NOMO-1 treated with dmso at 0.1 percent for 144 hours (cell line): ENCODE results near the gene PITPNC1.
"Not testable (repeated sequence)": the region's sequence is repeated elsewhere in the genome, so short reads cannot be mapped to it uniquely, and the experiment has no call there.

Source experiments
- DNase-seq: peaks from one replicate; lab custom pipeline; 2025; ENCODE audit not compliant: unreplicated experiment; lab: John Stamatoyannopoulos, UW

PITPNC1 gene

GRCh38 chr17:67712375-67712774 is 335.3 kb downstream of the PITPNC1 start:
- DNase-seq: no peak

GRCh38 chr17:67713169-67713568 is 336.1 kb downstream of the PITPNC1 start:
- DNase-seq: no peak

GRCh38 chr17:67716405-67716798 is 339.3 kb downstream of the PITPNC1 start:
- no peak for DNase-seq

- DNase-seq: no peak
These were observed 340.1 kb downstream of the PITPNC1 start for GRCh38 chr17:67717192-67717623.

GRCh38 chr17:67717624-67718324 is 340.7 kb downstream of the PITPNC1 start, which contains the start of gene NOL11:
TSS of gene NOL11 (plus strand) at chr17:67717936. CDS start at chr17:67717948, 12 bp downstream.
- DNase-seq: peak; percentile 99

GRCh38 chr17:67718325-67718941 is 341.4 kb downstream of the PITPNC1 start:
- no peak for DNase-seq

GRCh38 chr17:67725373-67725791 is 348.3 kb downstream of the PITPNC1 start:
- no peak for DNase-seq

- DNase-seq: no peak
These were observed 348.7 kb downstream of the PITPNC1 start for GRCh38 chr17:67725807-67726206.

- DNase-seq: not testable (repeated sequence)
These were observed 350.3 kb downstream of the PITPNC1 start for GRCh38 chr17:67727152-67728039.

GRCh38 chr17:67729903-67730302 is 352.8 kb downstream of the PITPNC1 start:
- no peak for DNase-seq

GRCh38 chr17:67730731-67731130 is 353.6 kb downstream of the PITPNC1 start:
- no peak for DNase-seq

GRCh38 chr17:67733449-67733848 is 356.4 kb downstream of the PITPNC1 start:
- DNase-seq: no peak

GRCh38 chr17:67737145-67737544 is 360.1 kb downstream of the PITPNC1 start:
- no peak for DNase-seq

GRCh38 chr17:67742025-67742424 is 364.9 kb downstream of the PITPNC1 start:
- DNase-seq: no peak
